Skin epidermis (tissue), 12 donors: ENCODE data around the gene BMF.

Source experiments
- H3K27ac ChIP-seq, 21 experiments: fragments of 200-600 bp; sonication (generic) in 11 of 21; one replicate each; pipeline ENCODE4 v1.5.0; 2020; ENCODE audit warnings: mild to moderate bottlenecking in 3 of 21, inconsistent platforms in 2 of 21, moderate library complexity in 2 of 21
- H3K4me3 ChIP-seq, 7 experiments: fragments of 200-600 bp; sonication (generic) in 2 of 7; one replicate each; pipeline ENCODE4 v1.5.0; 2020; ENCODE audit warnings: inconsistent platforms in 2 of 7, mild to moderate bottlenecking in 2 of 7, moderate library complexity in 1 of 7

BMF gene

DNA sequence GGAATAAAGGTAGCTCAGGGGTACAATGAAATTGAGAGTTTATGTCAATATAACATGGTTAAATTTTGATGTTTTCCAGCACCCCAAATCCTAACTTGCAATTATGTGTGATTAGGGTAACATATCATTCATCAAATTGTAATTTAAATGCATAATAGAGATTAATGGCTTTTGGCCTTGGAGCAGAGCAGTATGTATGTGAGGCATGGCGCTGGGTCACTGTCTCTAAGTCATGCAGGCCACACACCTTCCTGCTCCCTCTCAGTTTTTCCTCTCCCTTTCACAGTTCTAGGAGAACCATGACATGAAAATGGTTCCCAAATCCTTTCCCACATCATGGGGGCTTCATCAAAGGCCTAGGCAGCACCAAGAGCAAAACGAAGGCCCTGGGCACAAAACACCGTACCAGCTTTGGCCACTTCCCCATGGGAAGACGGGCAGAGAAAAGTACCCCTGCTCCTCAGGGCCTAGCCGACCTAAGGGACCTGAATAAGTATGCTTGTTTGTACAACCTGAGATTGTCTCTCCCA is 65.8 kb downstream of the BMF start:
- H3K27ac ChIP-seq: no peak overlapping the region
- H3K4me3 ChIP-seq: no peak overlapping the region

GRCh38 chr15:40040770-40041169 is 67.9 kb downstream of the BMF start:
- peak overlapping the region in 3 of 21 experiments; percentile 11 to 98 (median 59) for H3K27ac ChIP-seq
- no peak overlapping the region for H3K4me3 ChIP-seq

- Histone ChIP-seq H3K27ac (peak overlapping the region in 9 of 21 experiments; percentile 11 to 98 (median 91)), H3K4me3 (no peak overlapping the region)
Measured at GRCh38 chr15:40040293-40040635, 68.4 kb downstream of the BMF start.

DNA sequence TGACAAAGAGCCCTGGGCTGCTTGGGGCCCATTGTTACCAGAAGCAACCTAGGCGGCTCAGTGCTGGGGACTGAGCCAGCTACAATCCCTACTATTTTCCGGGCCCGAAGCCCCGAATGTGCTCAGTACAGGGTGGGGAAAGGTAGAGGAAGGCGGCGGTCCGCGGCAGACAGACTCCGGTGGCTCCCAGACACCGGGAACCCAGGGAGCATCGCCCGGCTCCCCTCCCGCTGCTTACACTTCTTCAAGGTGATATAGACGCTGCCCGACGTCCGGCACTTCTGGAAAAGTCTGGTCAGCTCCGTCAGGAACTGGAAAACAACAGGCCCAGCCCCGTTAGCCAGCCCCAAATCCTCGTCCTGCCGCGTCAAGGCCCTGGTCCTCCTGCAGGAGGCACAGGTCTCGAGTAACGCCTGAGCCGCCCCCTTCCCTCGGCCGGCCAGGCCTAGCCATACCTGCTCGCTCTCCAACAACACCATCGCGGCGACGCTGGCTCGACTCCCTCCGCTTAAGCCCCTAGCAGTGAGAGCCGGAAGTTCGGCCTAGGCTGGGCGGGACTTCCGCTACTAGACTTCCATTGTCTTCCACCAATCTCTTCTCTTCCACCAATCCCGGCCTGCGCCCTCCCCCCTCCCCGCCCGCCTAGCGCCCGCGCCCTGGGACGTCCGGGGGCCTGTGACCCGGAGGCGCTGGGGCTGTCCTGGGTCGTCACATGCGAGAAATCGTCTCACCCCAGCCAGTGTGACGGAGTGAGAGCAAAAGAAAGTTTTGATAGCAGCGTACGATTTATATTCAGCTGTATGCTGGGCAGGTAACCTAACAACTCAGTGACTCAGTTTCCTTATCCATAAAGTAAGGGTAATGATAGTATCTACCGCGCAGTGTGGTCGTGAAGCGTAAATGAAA is 69.8 kb downstream of the BMF start, which contains the start of gene SRP14:
Gene SRP14 (minus strand): TSS at position 544 of the 906 bp plus-strand sequence. CDS start 65 bp downstream, at position 479.
- peak within 1 kb of the TSS; percentile 80 to 98 (median 95) for H3K27ac ChIP-seq
- H3K4me3 ChIP-seq: peak within 1 kb of the TSS; percentile 67 to 93 (median 78)

DNA sequence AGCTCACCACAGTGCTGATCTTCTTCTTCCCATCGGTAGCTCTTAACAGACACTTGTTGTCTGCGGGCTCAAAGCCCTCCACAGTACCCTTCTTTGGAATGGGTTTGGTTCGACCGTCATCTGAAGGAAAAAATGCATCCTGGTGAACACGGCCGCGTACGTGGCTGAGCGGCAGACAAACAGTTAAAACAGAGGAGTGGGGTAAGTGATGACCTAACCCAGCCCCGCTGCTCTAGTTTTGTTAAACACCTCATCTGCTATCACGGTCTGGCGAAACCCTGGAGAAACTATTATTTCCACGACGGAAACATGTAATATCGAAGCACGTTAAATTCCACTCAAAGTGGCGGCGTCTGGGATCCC is 70.4 kb downstream of the BMF start:
- peak overlapping the region; percentile 67 to 93 (median 78) for H3K4me3 ChIP-seq
- peak overlapping the region; percentile 80 to 98 (median 95) for H3K27ac ChIP-seq
